IMR-90 (cell line): ENCODE data around the gene LOXL4. TPM values are rescaled to one million over a fixed set of nuclear protein-coding genes. Genes with fewer than 3 reads are reported as not detected.

Source experiments
- ATAC-seq: fragments of 200-7000 bp; cut with Tn5 transposase; 2 replicates; pipeline ENCODE4 v1.9.1; 2020; ENCODE audit warnings: low read depth, mild to moderate bottlenecking, moderate library complexity
- BruUV-seq: library from RNA; stranded (reverse); fragments of 400-500 nt; replicated peaks from 2 replicates; lab custom pipeline; 2021; lab: Mats Ljungman, UMichigan
- CTCF ChIA-PET: fragments of 300-600 bp; formaldehyde crosslinking; extraction: SDS; loops from one replicate; lab custom pipeline; 2021; ENCODE audit warnings: antibody characterized with exemption; lab: Yijun Ruan, JAX
- POLR2A ChIA-PET: fragments of 300-600 bp; sonication (Branson Sonifier 250); formaldehyde crosslinking; loops from one replicate; lab custom pipeline; 2022; ENCODE audit warnings: antibody characterized with exemption; ENCODE audit not compliant: unreplicated experiment; lab: Charles Lee
- DNase-seq: peaks from one replicate; pipeline ENCODE4 v3.0.0; 2013
- H2AFZ ChIP-seq: replicated peaks from 2 replicates; pipeline ENCODE3; 2013; ENCODE audit warnings: low read length, mild to moderate bottlenecking; ENCODE audit not compliant: poor library complexity
- H2AK5ac ChIP-seq: 2 replicates; pipeline ENCODE4 v1.6.1; 2013; ENCODE audit warnings: low read depth, low read length, inconsistent platforms
- H2AK9ac ChIP-seq: replicated peaks from 2 replicates; pipeline ENCODE3; 2013; ENCODE audit warnings: mild to moderate bottlenecking, low read depth, low read length, moderate library complexity; ENCODE audit not compliant: poor library complexity
- H2BK120ac ChIP-seq: 2 replicates; pipeline ENCODE4 v1.6.1; 2013; ENCODE audit warnings: low read depth, low read length, inconsistent platforms
- H2BK15ac ChIP-seq: 3 replicates; pipeline ENCODE4 v1.6.1; 2013; ENCODE audit warnings: low read depth, low read length, inconsistent platforms
- H2BK20ac ChIP-seq: 2 replicates; pipeline ENCODE4 v1.6.1; 2013; ENCODE audit warnings: low read depth, mild to moderate bottlenecking, inconsistent platforms, low read length, moderate library complexity
- H2BK5ac ChIP-seq: 2 replicates; pipeline ENCODE4 v1.6.1; 2013; ENCODE audit warnings: mild to moderate bottlenecking, low read depth, low read length, inconsistent platforms; ENCODE audit not compliant: poor library complexity, severe bottlenecking
- H3K14ac ChIP-seq: replicated peaks from 2 replicates; pipeline ENCODE4 v1.6.1; 2013; ENCODE audit warnings: low read depth, low read length, inconsistent platforms
- H3K18ac ChIP-seq: 2 replicates; pipeline ENCODE4 v1.6.1; 2013; ENCODE audit warnings: low read depth, low read length, control low read depth
- H3K23ac ChIP-seq: 2 replicates; pipeline ENCODE4 v1.6.1; 2013; ENCODE audit warnings: low read depth, low read length, inconsistent platforms
- H3K27ac ChIP-seq: 2 replicates; pipeline ENCODE4 v1.5.1; 2013; ENCODE audit warnings: mild to moderate bottlenecking, control low read depth, low read length; ENCODE audit not compliant: insufficient read depth
- H3K27me3 ChIP-seq: 2 replicates; pipeline ENCODE4 v1.6.1; 2013; ENCODE audit warnings: low read length; ENCODE audit not compliant: control insufficient read depth, insufficient read depth
- H3K36me3 ChIP-seq: 2 replicates; pipeline ENCODE4 v1.6.1; 2013; ENCODE audit warnings: low read length, mixed read lengths; ENCODE audit not compliant: control insufficient read depth, insufficient read depth
- H3K4ac ChIP-seq: 2 replicates; pipeline ENCODE4 v1.6.1; 2013; ENCODE audit warnings: low read depth, low read length, inconsistent platforms
- H3K4me1 ChIP-seq: 2 replicates; pipeline ENCODE4 v1.6.1; 2013; ENCODE audit warnings: low read length, mixed read lengths; ENCODE audit not compliant: control insufficient read depth, insufficient read depth
- H3K4me2 ChIP-seq: 2 replicates; pipeline ENCODE4 v1.6.1; 2013; ENCODE audit warnings: low read depth, mild to moderate bottlenecking, control low read depth, low read length, moderate library complexity
- H3K4me3 ChIP-seq: 2 replicates; pipeline ENCODE4 v1.5.1; 2013; ENCODE audit warnings: low read depth, mild to moderate bottlenecking, control low read depth, low read length, moderate library complexity; ENCODE audit not compliant: insufficient read depth
- H3K56ac ChIP-seq: 2 replicates; pipeline ENCODE4 v1.6.1; 2013; ENCODE audit warnings: low read length, inconsistent platforms; ENCODE audit not compliant: insufficient read depth; ENCODE audit errors: extremely low read depth
- H3K79me1 ChIP-seq, 2 experiments: 2 replicates each; pipeline ENCODE4 v1.6.1; 2013; ENCODE audit warnings: low read length in 2 of 2, inconsistent platforms in 1 of 2, low read depth in 1 of 2
- H3K9ac ChIP-seq: 2 replicates; pipeline ENCODE4 v1.6.1; 2013; ENCODE audit warnings: low read depth, low read length, control low read depth
- H3K9me1 ChIP-seq: 2 replicates; pipeline ENCODE4 v1.6.1; 2013; ENCODE audit warnings: low read length, inconsistent platforms; ENCODE audit not compliant: insufficient read depth
- H3K9me3 ChIP-seq: 2 replicates; pipeline ENCODE4 v1.6.1; 2013; ENCODE audit warnings: low read length; ENCODE audit not compliant: control insufficient read depth, insufficient read depth
- H4K20me1 ChIP-seq: 2 replicates; pipeline ENCODE4 v1.6.1; 2013; ENCODE audit warnings: low read length, inconsistent platforms; ENCODE audit not compliant: insufficient read depth
- H4K5ac ChIP-seq: 2 replicates; pipeline ENCODE4 v1.6.1; 2013; ENCODE audit warnings: mild to moderate bottlenecking, low read depth, low read length, control low read depth
- H4K8ac ChIP-seq, 2 experiments: 2 replicates each; pipeline ENCODE4 v1.6.1; 2013; ENCODE audit warnings: low read depth in 2 of 2, low read length in 2 of 2, control low read depth in 1 of 2, inconsistent platforms in 1 of 2
- H4K91ac ChIP-seq: 2 replicates; pipeline ENCODE4 v1.6.1; 2013; ENCODE audit warnings: low read depth, low read length, inconsistent platforms; ENCODE audit not compliant: insufficient read depth
- BHLHE40 ChIP-seq: fragments of 150-350 bp; IDR thresholded peaks from 2 replicates; pipeline ENCODE4 v1.6.1; 2016; ENCODE audit warnings: mild to moderate bottlenecking, low read depth, low read length
- CEBPB ChIP-seq: IDR thresholded peaks from 2 replicates; pipeline ENCODE4 v1.6.1; 2012; ENCODE audit warnings: low read depth, low read length, improper control_type of control experiment
- CHD1 ChIP-seq: IDR thresholded peaks from 2 replicates; pipeline ENCODE4 v1.6.1; 2012; ENCODE audit warnings: low read depth, low read length, improper control_type of control experiment
- ELK1 ChIP-seq: fragments of 150-350 bp; IDR thresholded peaks from 2 replicates; pipeline ENCODE4 v1.6.1; 2016; ENCODE audit warnings: low read depth, mild to moderate bottlenecking, low read length, moderate library complexity, borderline replicate concordance
- FOS ChIP-seq: fragments of 150-350 bp; IDR thresholded peaks from 2 replicates; pipeline ENCODE4 v1.6.1; 2016; ENCODE audit warnings: low read depth, low read length
- MAFK ChIP-seq: IDR thresholded peaks from 2 replicates; pipeline ENCODE4 v1.6.1; 2012; ENCODE audit warnings: low read depth, low read length, improper control_type of control experiment
- MAZ ChIP-seq: IDR thresholded peaks from 2 replicates; pipeline ENCODE4 v1.6.1; 2012; ENCODE audit warnings: low read depth, mild to moderate bottlenecking, low read length, improper control_type of control experiment, moderate library complexity, borderline replicate concordance
- MXI1 ChIP-seq: IDR thresholded peaks from 2 replicates; pipeline ENCODE4 v1.6.1; 2012; ENCODE audit warnings: low read depth, mild to moderate bottlenecking, low read length, moderate library complexity, borderline replicate concordance
- NFE2L2 ChIP-seq: fragments of 150-350 bp; IDR thresholded peaks from 2 replicates; pipeline ENCODE4 v1.6.1; 2016; ENCODE audit warnings: low read depth, mild to moderate bottlenecking, low read length
- POLR2A ChIP-seq: IDR thresholded peaks from 2 replicates; pipeline ENCODE4 v1.6.1; 2012; ENCODE audit warnings: mild to moderate bottlenecking, low read depth, low read length
- RAD21 ChIP-seq: IDR thresholded peaks from 2 replicates; pipeline ENCODE4 v1.6.1; 2012; ENCODE audit warnings: low read length, improper control_type of control experiment
- RCOR1 ChIP-seq: IDR thresholded peaks from 2 replicates; pipeline ENCODE4 v1.6.1; 2012; ENCODE audit warnings: mild to moderate bottlenecking, low read length, improper control_type of control experiment; ENCODE audit not compliant: insufficient replicate concordance
- RFX5 ChIP-seq: IDR thresholded peaks from 2 replicates; pipeline ENCODE4 v1.8.0; 2012; ENCODE audit warnings: low read depth, mild to moderate bottlenecking, low read length, moderate library complexity
- SMC3 ChIP-seq: fragments of 150-350 bp; IDR thresholded peaks from 2 replicates; pipeline ENCODE4 v1.6.1; 2016; ENCODE audit warnings: low read depth, mild to moderate bottlenecking, antibody characterized with exemption, low read length, moderate library complexity
- WGBS, 2 experiments: methylation state at CpG; one replicate each; pipeline versions ENCODE4 v1.1.5 to v1.1.7; 2013; ENCODE audit warnings: missing lambda C conversion rate in 2 of 2; ENCODE audit not compliant: insufficient read length in 1 of 2; ENCODE audit errors: extremely low coverage in 2 of 2; 5-methylcytosine and 5-hydroxymethylcytosine counted together
- dilution Hi-C: fragments of 300-500 bp; cut with HindIII; formaldehyde crosslinking; loops from one replicate; pipeline ENCODE4 v1.14.3; 2018; ENCODE audit warnings: low sequenced_read_pairs; ENCODE audit not compliant: unreplicated experiment
- in situ Hi-C: fragments of 300-500 bp; cut with MboI; formaldehyde crosslinking; loops from 3 replicates; pipeline ENCODE4 v1.14.3; 2019; ENCODE audit warnings: low sequenced_read_pairs, inconsistent platforms, mixed read lengths
- intact Hi-C: fragments of 100-400 bp; cut with micrococcal nuclease; formaldehyde crosslinking; loops from 2 replicates; pipeline ENCODE4 v1.10.0; 2022
- polyA plus RNA-seq, 3 experiments: library from polyadenylated mRNA; depleted of rRNA; stranded (reverse); fragments of >200 nt; gene quantifications; 2 replicates each; pipeline ENCODE4 v1.2.3, GENCODE V29; 2012; ENCODE audit warnings: low replicate concordance in 1 of 3
- total RNA-seq: library from RNA; depleted of rRNA; stranded (reverse); fragments of >200 nt; gene quantifications from 2 replicates; pipeline ENCODE4 v1.2.3, GENCODE V29; 2012
- TF ChIP-seq, protein P1 (sequence below): conservative IDR thresholded peaks from 2 replicates; pipeline ENCODE4 v1.5.1; 2012; ENCODE audit warnings: mild to moderate bottlenecking, low read depth, low read length, improper control_type of control experiment
- TF ChIP-seq, protein P2 (sequence below): fragments of 150-350 bp; IDR thresholded peaks from 2 replicates; pipeline ENCODE4 v1.6.1; 2017; ENCODE audit warnings: mild to moderate bottlenecking, antibody characterized with exemption, low read length, low read depth

The LOXL4 gene
- total and polyA plus RNA-seq, 2 of the 4 experiments (the other 2 are of a cell fraction) = 20.8 to 26.7 TPM

DNA sequence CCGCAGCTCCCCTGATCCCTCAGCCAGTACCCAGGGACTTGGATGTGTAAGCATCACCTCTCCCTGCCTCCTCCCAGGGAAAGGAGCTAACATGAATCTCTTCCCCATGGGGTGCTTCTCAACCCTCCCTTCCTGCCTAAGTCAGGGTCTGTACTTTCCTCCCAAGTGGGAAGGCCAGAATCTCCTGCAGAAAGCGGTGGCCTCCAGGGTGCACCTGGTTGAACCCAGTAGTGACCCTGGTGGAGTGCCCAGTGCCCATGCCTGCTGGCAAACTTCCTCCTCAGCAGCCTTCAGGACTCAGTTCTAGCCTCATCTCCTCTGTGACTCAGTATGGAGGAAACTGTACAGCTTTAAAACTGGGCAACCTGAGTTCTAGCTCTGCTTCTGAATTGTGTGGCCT lies 2.8 kb upstream of the LOXL4 start:
- no peak overlapping the region for H4K5ac ChIP-seq
- intact Hi-C loops = no loop called here
- no peak overlapping the region for H4K91ac ChIP-seq
- no peak overlapping the region for H3K4me3 ChIP-seq
- peak overlapping the region; percentile 66 for H2AFZ ChIP-seq
- peaks cover 22% of the 10 kb centered on the region for H3K4me1 ChIP-seq
- peaks cover 15% of the 10 kb centered on the region for H3K9me1 ChIP-seq
- H2BK20ac ChIP-seq = peak overlapping the region; percentile 55
- H3K4ac ChIP-seq = peak overlapping the region; percentile 94
- peaks cover 0 to 5% of the 10 kb centered on the region in 2 experiments; a peak in 1 of 4 replicates for H3K79me1 ChIP-seq
- H2BK120ac ChIP-seq = peak overlapping the region; percentile 93
- H2BK15ac ChIP-seq = peak overlapping the region; percentile 87; the same call in 1 of the 3 replicates
- H3K4me2 ChIP-seq = no peak overlapping the region
- dilution Hi-C loops = no loop called here
- no peaks in the 10 kb centered on the region for H4K20me1 ChIP-seq
- ChIA-PET CTCF (interaction anchor here (1.3 to 1.7 kb wide), 2 partner anchors 18 to 38 kb away, joined by 3 to 5 read pairs; no protein-coding TSS in a partner anchor), POLR2A (no interaction called here)
- no peak overlapping the region for H3K56ac ChIP-seq
- WGBS, 2 experiments = no CpG with 5 or more reads among the region's 2 CpGs
- in situ Hi-C loops = no loop called here
- no peak overlapping the region for H2BK5ac ChIP-seq
- H3K23ac ChIP-seq = no peak overlapping the region
- DNase-seq = no peak
- H4K8ac ChIP-seq = no peak overlapping the region
- peaks cover 10% of the 10 kb centered on the region for H3K27me3 ChIP-seq
- H3K27ac ChIP-seq = no peak overlapping the region
- no peak overlapping the region for H3K9ac ChIP-seq
- H3K36me3 ChIP-seq = no peaks in the 10 kb centered on the region
- H3K9me3 ChIP-seq = no peaks in the 10 kb centered on the region; the same call in 1 of the 2 replicates
- no peak for ATAC-seq
- H2AK5ac ChIP-seq = peak overlapping the region; percentile 89
- no peak overlapping the region for H2AK9ac ChIP-seq
- TF ChIP-seq ELK1 (no peak), CHD1 (no peak), FOS (no peak), BHLHE40 (no peak), CEBPB (no peak), RFX5 (no peak), MAFK (no peak), MXI1 (no peak), RCOR1 (no peak), NFE2L2 (no peak), MAZ (no peak), SMC3 (no peak), RAD21 (no peak), POLR2A (no peak)
- TF ChIP-seq, protein P1, sequence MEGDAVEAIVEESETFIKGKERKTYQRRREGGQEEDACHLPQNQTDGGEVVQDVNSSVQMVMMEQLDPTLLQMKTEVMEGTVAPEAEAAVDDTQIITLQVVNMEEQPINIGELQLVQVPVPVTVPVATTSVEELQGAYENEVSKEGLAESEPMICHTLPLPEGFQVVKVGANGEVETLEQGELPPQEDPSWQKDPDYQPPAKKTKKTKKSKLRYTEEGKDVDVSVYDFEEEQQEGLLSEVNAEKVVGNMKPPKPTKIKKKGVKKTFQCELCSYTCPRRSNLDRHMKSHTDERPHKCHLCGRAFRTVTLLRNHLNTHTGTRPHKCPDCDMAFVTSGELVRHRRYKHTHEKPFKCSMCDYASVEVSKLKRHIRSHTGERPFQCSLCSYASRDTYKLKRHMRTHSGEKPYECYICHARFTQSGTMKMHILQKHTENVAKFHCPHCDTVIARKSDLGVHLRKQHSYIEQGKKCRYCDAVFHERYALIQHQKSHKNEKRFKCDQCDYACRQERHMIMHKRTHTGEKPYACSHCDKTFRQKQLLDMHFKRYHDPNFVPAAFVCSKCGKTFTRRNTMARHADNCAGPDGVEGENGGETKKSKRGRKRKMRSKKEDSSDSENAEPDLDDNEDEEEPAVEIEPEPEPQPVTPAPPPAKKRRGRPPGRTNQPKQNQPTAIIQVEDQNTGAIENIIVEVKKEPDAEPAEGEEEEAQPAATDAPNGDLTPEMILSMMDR = no peak
- TF ChIP-seq, protein P2, sequence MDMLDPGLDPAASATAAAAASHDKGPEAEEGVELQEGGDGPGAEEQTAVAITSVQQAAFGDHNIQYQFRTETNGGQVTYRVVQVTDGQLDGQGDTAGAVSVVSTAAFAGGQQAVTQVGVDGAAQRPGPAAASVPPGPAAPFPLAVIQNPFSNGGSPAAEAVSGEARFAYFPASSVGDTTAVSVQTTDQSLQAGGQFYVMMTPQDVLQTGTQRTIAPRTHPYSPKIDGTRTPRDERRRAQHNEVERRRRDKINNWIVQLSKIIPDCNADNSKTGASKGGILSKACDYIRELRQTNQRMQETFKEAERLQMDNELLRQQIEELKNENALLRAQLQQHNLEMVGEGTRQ = no peak
- 0 out of 2 replicates have a peak overlapping the region, but pooled peaks have one; percentile 1 for H3K14ac ChIP-seq
- no peak overlapping the region for H3K18ac ChIP-seq
- no TSS peak for BruUV-seq
